GM19023 (cell line): ENCODE results near the gene ZNF683.
"Not testable (repeated sequence)": the region's sequence is repeated elsewhere in the genome, so short reads cannot be mapped to it uniquely, and the experiment has no call there.

Experiments used
- ATAC-seq: cut with Tn5 transposase; IDR thresholded peaks from one replicate; pipeline ENCODE4 v1.9.1; 2021; ENCODE audit warnings: mild to moderate bottlenecking, moderate library complexity; ENCODE audit not compliant: unreplicated experiment

Gene ZNF683

DNA sequence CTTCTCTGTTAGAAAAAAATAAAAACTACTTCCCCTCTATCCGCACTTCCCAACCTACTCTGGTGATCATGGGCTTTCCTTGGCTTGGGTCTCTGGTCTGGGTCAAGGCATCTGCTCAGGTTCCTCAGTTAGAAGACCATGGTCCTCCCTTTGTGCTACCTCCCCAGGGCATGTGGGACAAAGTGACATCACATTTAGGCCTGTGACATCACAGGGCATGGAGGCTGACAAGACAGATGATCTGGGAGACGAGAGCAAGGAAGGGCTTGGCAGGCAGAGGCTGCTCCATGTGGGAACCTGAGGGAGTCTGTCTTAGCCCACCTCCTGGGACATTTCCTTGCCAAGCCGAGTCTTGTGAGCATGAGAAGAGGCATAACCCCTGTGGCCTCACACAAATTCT lies at the start of gene ZNF683:
TSS of gene ZNF683 (minus strand) at position 140 of the 400 bp plus-strand sequence. CDS start 4,179 bp downstream, outside the sequence.
- not testable (repeated sequence) for ATAC-seq

DNA sequence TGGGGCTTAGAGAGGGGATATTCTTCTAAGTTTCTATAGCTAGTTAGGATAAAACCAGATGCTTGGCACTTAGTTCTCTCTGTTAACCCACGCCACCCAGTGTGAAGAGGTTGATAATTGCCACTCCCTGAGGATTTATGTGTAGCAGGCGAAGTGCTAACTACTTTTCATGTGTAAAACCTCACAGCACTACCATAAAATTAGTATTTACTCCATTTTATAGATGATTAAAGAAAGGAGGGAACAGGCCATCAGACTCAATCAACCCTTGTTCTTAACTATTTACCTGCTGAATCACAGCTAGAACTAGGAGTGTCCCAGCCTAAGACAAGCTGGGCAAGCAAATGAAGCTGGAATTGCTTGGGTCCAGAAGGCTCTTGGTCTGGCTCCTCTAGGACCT lies 46.9 kb upstream of the ZNF683 start:
- no peak for ATAC-seq

DNA sequence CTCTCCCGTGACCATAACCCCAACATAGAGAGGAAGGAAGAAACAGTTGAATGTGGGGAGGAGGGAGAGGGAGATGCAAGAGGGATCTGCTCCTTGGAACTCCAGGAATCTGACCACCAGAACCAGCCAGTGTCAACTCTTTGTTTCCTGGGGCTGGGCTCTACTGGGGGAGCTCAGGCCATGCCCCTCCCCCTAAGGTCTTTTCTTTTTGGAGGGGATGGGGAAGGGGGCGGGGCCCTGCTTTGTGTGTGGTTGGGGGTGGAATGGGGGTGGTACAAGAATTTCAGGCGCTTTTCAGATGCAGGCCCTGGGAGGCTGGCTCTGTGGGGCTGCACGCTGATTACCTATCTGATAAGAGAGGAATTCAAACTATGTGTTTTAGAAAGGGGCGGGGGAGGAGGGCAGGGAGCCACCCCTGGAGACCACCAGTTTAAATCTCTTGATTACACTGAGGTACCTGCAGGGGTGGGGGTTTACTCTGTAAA lies 46.4 kb upstream of the ZNF683 start:
- ATAC-seq = no peak

DNA sequence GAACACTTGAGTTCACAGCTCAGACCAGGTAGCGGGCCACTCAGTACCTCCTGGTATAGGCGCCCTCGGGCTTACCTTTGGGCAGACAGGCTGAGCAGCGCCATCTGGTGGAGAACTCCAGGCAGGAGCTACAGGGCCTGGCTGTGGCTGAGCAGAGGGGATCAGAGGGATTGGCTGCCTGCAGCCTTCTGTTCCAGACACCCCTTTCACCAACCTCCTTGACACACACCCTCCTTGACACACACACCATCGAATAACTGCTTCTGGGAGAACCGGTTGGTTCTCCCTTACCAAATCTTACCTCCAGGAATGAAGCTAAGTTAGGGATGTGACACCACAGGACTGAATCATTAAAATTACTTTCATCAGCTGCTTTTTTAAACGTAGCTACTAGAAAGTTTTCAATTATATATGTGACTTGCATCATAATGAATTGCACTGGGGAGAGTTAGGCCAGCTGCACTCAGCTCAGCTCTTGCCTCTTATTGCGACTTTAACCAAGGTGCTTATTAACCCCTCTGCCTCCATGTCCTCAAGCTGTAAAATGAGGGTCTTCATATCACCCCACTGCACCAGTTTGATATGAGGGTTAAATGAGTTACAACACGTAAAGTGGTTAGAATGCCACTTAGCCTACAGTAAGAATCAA lies 44.7 kb upstream of the ZNF683 start:
- no peak for ATAC-seq

DNA sequence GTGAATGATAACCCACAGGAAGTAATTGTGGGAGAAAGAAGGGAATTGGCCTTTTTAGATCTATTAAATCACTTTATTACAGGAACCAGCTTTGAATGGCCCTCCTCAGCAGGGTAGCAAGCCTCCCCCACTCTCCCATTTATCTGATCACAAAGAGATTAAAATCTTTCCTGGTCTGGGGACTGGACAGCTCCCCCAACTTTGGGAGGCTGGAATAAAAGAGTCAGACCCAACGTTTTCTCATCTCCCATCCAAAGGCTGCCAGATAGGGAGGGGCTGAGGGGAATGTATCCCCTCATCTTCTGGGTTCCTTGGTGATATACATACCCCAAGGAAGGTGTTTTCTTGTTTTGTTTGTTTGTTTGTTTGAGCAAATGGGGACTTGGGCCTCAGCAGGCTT lies 40.5 kb upstream of the ZNF683 start:
- ATAC-seq = no peak

DNA sequence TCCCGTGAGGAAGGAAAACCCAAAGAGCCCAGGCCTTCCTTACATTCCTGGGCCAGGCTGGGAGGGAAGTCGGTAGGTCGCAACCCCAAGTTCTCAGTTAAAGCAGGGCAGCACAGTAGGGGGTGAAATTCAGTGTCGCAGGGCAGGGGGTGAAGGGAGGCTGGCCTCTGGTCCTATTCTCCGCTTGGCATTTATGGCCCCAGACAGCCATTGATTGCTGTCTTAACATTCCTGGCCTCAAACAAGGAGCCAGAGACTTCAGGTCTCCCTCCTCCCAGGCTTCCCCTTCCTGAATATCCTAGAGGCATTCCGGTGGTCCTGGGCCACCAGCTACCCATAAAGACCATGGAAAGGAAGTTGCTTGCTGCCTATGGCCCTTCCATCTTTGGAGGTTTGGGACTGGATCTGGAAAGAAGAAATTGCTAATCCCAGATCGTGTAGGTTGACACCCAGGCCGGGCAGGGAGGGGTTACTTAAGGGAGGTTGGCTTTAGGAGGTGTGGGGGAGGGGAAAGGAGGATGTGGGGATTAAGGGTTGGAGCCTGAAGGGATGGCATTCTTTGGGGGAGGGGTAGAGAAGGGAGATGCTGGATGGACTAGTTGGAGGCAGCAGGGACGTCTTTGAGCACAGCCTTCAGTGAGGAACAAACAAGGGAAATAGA lies 39.8 kb upstream of the ZNF683 start:
- no peak for ATAC-seq

DNA sequence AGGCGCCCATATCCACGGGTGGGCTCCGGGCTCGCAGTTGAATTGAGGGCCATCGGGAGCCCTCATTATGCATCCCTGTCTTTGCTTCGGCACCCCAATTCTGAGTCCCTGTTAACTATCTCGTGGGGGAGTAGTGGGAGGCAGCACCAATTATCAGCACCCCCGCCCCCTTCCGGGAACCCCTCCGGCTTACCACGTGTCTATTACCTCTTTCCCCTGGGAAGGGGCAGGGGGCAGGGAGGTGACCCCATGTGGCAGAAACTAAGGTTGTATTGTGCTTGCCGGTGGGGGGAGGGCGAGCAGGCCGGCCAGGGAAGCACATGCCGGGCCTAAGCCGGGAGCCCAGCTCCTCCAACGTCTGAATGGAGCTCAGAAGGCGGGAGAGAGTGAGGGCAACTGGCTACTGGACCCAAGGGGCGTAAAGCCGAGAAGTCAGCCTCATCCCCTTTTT lies 39.1 kb upstream of the ZNF683 start:
- ATAC-seq = no peak

DNA sequence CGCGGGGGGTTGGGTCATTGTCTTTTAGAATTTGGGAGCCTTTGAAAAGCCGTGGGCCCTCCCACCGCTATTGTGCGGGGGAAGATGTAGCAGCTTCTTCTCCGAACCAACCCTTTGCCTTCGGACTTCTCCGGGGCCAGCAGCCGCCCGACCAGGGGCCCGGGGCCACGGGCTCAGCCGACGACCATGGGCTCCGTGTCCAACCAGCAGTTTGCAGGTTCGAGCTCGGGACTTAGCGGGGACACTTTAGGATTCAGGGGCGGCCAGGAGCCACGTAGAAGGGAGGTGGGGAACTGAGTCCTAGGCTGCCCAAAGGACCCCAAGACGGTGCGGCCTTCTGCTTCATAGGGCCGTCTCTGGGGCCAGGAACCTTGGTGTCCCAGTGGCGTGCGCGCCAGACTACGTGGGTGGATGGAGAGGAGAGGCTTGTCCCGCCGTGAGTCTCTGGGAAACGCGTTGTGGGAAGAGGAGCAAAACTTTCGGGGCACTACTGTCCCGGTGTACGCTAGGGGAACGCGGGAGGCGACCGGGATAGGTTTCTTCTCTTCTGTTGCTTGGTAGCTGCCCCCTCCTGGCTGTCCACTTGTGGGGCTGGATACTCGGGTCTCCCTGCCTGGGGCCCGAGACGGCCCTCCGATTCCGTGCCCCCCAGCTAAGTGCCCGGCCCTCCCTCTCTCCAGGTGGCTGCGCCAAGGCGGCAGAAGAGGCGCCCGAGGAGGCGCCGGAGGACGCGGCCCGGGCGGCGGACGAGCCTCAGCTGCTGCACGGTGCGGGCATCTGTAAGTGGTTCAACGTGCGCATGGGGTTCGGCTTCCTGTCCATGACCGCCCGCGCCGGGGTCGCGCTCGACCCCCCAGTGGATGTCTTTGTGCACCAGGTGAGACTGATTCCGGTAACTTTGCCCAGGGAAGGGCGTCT lies 38.4 kb upstream of the ZNF683 start, which contains the start of gene LIN28A:
TSS of gene LIN28A (plus strand) at position 112 of the 918 bp plus-strand sequence. CDS start at position 187, 75 bp downstream.
- no peak for ATAC-seq

DNA sequence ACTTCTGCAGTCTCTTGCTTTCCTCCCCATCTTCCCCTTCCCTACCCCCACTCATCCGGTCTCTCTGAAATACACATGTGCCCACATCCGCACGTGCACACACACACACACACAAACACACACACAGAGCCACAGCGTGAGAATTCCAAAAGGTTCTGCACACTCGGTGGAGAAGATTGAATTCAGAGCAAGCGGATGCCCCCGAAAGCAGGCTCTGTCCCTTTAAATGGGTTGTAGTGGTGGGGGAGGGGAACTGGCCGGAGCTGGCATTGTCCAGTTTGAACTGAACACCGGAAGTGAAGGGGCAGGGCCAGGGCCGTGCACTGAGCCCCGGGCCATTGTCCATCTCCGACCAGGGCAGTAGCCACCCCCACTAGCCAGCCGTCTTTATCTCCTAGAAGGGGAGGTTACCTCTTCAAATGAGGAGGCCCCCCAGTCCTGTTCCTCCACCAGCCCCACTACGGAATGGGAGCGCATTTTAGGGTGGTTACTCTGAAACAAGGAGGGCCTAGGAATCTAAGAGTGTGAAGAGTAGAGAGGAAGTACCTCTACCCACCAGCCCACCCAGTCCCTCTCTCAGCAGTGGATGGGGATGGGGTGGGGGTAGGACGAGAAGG lies 36.7 kb upstream of the ZNF683 start:
- no peak for ATAC-seq

DNA sequence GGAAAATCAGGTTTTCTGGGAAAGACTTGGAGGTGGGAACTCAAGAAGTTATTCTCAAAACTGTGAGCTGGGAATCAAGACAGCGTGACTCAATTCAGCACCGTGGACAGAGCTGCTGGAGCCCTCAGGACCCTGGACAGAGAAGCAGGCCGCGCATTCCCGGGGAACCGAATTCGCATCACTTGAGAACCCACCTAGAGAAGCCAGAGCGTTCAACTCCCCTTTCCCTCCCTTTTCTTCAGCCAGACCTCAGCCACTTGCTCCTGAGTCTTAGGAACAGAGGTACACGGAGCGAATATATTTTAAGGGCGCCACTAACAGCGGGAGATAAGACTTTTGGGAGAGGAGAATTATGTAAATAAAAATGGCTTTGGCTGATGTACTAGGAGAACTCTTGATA lies 36.1 kb upstream of the ZNF683 start:
- ATAC-seq = no peak

DNA sequence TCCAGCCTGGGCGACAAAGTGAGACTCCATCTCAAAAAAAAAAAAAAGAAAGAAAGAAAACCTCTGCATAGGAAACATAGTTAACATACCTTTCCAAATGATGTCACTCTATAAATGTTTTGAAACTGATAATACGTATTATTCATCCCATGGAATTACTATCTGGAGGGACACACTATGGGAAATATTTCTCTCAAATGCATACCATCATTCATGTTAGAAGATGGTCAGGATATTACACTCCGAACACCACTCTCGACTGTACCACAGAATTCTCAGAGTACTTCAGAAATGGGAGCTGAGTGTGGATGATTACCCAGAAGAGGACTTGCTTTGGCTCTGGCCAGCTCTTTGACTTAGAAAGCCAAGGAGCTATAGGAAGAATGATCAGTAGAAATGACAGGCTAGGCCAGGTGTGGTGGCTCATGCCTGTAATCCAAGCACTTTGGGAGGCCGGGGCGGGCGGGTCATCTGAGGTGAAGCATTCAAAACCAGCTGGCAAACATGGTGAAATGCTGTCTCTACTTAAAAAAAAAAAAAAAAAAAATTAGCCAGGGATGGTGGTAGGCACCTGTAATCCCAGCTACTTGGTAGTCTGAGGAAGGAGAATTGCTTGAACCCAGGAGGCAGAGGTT lies 32.8 kb upstream of the ZNF683 start:
- ATAC-seq = no peak

DNA sequence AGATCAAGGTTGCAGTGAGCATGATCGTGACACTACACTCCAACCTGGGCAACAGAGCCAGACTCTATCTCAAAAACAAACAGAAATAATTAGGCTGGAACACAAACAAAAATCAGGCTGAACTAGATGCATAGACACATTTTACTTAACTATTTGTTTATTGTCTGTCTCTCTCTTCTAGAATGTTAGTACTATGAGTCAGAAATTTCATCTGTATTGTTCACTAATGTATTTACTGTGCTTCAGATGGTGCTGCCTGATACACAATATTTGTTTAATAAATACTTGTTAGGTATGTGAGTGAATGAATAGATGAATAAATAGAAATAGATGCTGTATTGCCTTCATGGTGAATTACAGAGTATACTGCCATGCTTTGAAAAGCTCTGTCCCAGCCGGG lies 32.1 kb upstream of the ZNF683 start:
- ATAC-seq = no peak

DNA sequence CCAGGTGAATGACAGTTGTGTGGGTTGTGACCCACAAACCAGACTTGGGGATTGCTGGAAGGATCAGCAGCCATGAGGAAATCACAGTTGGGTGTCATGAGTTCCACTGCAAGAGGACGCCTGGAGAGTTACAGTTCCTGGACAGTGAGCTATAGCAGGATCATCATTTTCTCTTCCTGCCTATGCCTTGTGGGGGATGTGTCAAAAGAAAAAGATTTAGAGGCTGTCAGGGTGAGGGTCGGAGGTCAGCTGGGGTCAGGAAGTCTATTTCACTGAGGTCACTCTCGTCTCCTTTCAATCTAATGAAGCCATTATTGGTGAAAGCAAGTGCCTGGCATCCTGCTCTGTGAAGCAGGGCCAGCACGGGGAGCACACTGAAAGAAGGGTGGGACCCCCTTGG lies 31.1 kb upstream of the ZNF683 start:
- no peak for ATAC-seq

DNA sequence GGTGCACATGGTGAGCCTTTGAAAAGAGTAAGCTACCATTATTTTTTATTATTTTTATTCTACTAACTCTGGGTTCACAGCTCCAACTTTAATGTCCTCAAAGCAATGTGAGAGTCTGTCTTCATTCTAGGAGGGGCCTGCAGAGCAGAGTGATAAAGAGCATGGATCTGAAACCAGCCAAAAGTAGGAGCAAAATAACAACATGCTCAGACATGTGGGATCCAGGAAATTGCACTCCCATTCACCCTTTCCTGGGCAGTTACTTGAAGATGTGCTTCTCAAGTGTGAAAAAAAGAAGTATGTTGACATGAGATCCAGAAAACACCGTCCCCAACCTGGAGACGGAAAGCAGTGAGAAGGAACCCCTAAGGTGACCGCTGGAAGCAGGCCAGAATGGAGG lies 29.3 kb upstream of the ZNF683 start:
- no peak for ATAC-seq

DNA sequence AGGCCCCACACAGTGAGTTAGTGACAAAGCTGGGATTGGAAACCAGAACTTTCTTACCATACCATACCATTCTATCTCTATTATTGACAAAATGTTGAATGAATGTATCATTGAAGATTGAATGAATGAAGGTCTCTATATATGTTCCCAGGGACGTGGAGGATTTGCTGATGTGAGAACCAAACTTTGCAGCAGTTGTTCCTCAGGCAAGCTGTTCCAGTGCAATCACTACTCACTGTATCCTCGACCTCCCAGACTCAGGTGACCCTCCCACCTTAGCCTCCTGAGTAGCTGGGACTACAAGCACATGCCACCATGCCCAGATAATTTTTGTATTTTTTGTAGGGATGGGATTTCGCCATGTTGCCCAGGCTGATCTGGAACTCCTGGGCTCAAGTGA lies 26.5 kb upstream of the ZNF683 start:
- no peak for ATAC-seq

DNA sequence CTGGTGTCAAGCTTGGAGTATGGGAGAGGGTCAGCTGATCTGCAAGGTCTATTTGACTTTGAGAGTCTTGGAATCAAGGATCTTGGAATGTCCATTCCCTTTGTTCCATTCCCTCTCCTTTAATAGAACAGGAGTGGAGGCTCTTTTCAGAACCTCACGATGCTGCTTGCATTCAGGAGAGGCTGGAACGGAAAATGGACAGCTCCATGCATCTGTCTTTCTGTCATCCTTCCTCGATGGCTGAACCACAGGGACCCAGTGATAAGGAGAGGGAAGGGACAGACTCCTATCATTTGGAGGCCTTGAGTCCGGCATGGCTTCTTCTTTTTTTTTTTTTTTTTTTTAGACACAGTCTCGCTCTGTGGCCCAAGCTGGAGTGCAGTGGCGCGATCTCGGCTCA lies 23.2 kb upstream of the ZNF683 start:
- ATAC-seq = no peak

DNA sequence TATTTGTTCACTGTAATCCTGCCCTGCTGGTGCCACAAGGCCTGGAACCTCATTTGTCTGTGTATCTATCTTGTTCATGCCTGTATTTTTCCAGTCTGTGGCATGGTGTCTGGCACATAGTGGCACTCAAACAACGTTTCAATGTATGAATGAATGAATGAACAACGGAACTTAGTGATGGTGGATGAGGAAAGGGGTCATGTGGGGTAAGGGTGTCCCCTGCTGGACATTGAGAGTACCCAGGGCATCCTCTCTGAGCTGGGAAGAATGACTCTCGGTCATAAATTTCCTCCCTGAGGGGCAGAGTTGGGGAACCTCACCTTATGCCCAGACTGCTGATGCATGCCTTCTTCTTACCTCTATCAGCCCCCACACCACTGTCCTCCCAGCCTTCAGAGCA lies 18.9 kb upstream of the ZNF683 start:
- ATAC-seq = no peak

DNA sequence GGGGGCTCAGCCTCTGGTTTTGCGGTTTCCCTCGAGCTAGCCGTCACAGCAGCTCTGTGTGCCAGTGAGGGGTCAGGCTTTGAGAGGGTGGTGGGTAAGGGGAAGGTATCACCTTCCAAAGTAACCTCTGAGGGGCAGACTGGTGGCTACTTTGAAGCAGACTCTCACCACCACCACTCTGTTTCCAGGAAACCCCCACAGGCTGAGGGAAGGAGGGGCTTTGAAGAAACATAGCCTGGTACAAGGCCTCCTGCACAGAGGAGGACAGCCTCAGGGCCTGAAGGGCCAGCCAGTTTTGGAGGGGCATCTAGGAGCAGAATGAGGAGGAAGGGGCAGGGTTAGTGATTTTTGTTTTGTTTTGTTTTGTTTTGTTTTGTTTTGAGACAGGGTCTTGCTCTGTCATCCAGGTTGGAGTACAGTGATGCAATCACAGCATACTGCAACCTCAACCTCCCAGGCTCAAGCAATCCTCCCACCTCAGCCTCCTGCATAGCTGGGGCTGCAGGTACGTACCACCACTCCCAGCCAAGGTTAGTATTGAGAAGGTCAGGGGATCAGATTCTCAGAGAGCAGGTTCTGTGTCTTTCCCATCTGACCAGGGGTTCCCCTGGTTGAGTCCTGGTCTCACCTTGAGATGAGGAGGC lies 17.2 kb upstream of the ZNF683 start:
- ATAC-seq = no peak

DNA sequence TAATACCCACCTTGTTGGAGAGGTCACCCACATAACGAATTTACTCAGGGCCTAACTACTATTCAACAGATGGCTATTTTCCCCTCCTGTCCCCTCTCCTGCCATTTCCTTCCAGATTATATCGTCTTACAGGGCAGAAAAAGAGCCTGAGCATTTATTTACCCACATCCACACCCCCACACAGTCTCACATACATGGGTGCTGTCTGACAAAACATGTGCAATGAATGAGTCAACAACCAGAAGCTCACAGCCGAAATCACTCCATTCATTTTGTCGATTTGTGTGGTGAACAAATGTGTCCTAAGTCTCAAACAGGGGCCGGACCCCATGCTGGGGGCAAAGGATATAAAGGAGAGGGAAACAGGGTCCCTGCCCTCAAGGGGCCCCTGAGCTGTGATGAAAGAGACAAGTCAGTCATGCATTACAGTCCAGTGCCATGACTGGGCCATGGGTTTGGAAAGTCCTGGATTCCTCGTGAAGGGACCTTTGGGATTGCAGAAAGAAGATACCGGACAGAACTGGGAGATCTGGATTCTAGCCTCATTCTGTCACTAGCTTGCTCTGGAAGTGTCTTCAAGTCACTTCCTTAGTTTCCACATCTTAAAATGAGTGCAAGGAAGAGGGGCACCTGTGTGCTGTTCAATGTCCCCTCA lies 16.4 kb upstream of the ZNF683 start:
- no peak for ATAC-seq
